Astrocyte (in vitro differentiated cells and primary cell): ENCODE data around the gene SNX27. TPM values are rescaled to one million over a fixed set of nuclear protein-coding genes. Genes with fewer than 3 reads are reported as not detected.

Experiments
- DNase-seq: peaks from one replicate; pipeline ENCODE4 v3.0.0-alpha.2; 2010; ENCODE audit warnings: low read depth
- FAIRE-seq: peaks from 2 replicates; lab custom pipeline; 2011; peaks lifted over from hg19 to GRCh38; lab: Jason Lieb, UNC
- H2AFZ ChIP-seq: 2 replicates; pipeline ENCODE4 v1.6.0; 2012; ENCODE audit warnings: low read depth, low read length, inconsistent platforms
- H3K27ac ChIP-seq: 2 replicates; pipeline ENCODE4 v1.5.1; 2011; ENCODE audit warnings: low read depth, low read length, inconsistent platforms
- H3K27me3 ChIP-seq: 2 replicates; pipeline ENCODE4 v1.6.0; 2011; ENCODE audit warnings: low read length, inconsistent platforms; ENCODE audit not compliant: insufficient read depth
- H3K36me3 ChIP-seq: 2 replicates; pipeline ENCODE4 v1.5.1; 2011; ENCODE audit warnings: low read length, inconsistent platforms; ENCODE audit not compliant: insufficient read depth
- H3K4me1 ChIP-seq: 2 replicates; pipeline ENCODE4 v1.5.1; 2011; ENCODE audit warnings: low read length, inconsistent platforms; ENCODE audit not compliant: insufficient read depth
- H3K4me2 ChIP-seq: 2 replicates; pipeline ENCODE4 v1.6.0; 2012; ENCODE audit warnings: low read length, inconsistent platforms
- H3K4me3 ChIP-seq: 2 replicates; pipeline ENCODE4 v1.5.1; 2011; ENCODE audit warnings: low read depth, mild to moderate bottlenecking, low read length, inconsistent platforms; ENCODE audit not compliant: insufficient read depth
- H3K79me2 ChIP-seq: 2 replicates; pipeline ENCODE4 v1.6.0; 2012; ENCODE audit warnings: mild to moderate bottlenecking, low read length, inconsistent platforms; ENCODE audit not compliant: insufficient read depth
- H3K9ac ChIP-seq: 2 replicates; pipeline ENCODE4 v1.6.0; 2012; ENCODE audit warnings: mild to moderate bottlenecking, low read length, inconsistent platforms
- H3K9me3 ChIP-seq: 2 replicates; pipeline ENCODE4 v1.5.1; 2012; ENCODE audit warnings: low read depth, mild to moderate bottlenecking, low read length, inconsistent platforms; ENCODE audit not compliant: insufficient read depth
- H4K20me1 ChIP-seq: 2 replicates; pipeline ENCODE4 v1.6.0; 2012; ENCODE audit warnings: low read length, inconsistent platforms; ENCODE audit not compliant: insufficient read depth
- H3K27ac Mint-ChIP-seq: one replicate; pipeline ENCODE4 v1.8.0; 2021; ENCODE audit warnings: mild to moderate bottlenecking, mixed read lengths; ENCODE audit not compliant: unreplicated experiment
- H3K27me3 Mint-ChIP-seq: one replicate; pipeline ENCODE4 v1.8.0; 2021; ENCODE audit warnings: low read depth, mixed read lengths; ENCODE audit not compliant: unreplicated experiment
- H3K36me3 Mint-ChIP-seq: one replicate; pipeline ENCODE4 v1.8.0; 2021; ENCODE audit warnings: low read depth, mixed read lengths; ENCODE audit not compliant: unreplicated experiment
- H3K4me1 Mint-ChIP-seq: one replicate; pipeline ENCODE4 v1.8.0; 2021; ENCODE audit warnings: low read depth, mixed read lengths; ENCODE audit not compliant: unreplicated experiment
- H3K4me3 Mint-ChIP-seq: one replicate; pipeline ENCODE4 v1.8.0; 2021; ENCODE audit warnings: mild to moderate bottlenecking, moderate library complexity, mixed read lengths; ENCODE audit not compliant: unreplicated experiment
- H3K9me3 Mint-ChIP-seq: one replicate; pipeline ENCODE4 v1.8.0; 2021; ENCODE audit warnings: mild to moderate bottlenecking, mixed read lengths; ENCODE audit not compliant: unreplicated experiment
- EZH2 ChIP-seq: IDR thresholded peaks from 2 replicates; pipeline ENCODE4 v1.6.1; 2012; ENCODE audit warnings: mild to moderate bottlenecking, low read length, inconsistent platforms; ENCODE audit not compliant: insufficient read depth
- total RNA-seq: library from RNA; stranded (reverse); gene quantifications from 2 replicates; pipeline ENCODE4 v1.2.1, GENCODE V29; 2021
- TF ChIP-seq, protein P1 (sequence below): IDR thresholded peaks from 2 replicates; pipeline ENCODE4 v1.5.1; 2011; ENCODE audit warnings: low read depth, mild to moderate bottlenecking, inconsistent platforms, low read length, moderate library complexity; ENCODE audit not compliant: insufficient read depth

SNX27 gene
- total RNA-seq, 1 donor from 2014 or later: 53.1 TPM

DNA sequence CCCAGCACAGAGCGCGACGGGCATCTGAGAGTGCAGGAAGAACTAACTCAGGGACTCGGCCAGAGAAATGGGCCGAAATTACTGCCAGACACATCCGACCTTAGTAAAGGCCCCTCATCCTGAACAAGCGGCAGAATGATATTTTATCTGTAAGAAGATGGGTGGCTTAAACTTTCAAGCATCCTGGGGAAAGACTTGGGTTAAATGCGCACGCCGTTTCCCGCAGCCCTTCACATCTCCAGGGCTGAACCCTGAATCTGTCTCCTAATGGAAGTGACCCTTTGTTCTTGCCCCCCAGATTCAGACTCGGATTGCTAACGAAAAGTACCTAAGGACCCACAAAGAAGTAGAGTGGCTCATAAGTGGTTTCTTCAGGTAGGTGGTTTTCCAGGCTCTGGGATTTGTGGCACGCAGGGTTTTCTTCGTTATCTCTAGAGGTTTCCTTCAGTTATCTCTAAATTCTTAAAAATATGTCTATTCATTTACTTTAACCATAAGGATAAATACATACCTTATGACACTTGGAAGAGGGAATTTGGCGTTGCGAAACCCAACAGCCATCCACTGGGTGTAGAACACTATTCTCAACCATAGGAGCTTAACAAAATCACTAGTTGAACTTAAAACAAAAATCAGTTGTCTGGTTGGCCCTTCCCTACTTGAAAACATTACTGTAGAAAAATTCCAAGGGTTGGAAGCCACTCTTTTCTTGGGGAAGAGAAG is 110.1 kb downstream of the SNX27 start:
- H3K4me3 ChIP-seq: peak overlapping the region; percentile 44
- peaks cover 73% of the 10 kb centered on the region for H3K27me3 ChIP-seq
- peaks cover 8% of the 10 kb centered on the region for H3K4me1 ChIP-seq
- Mint-ChIP-seq H3K4me1 (peaks cover 20% of the 10 kb centered on the region), H3K27me3 (peaks cover 58% of the 10 kb centered on the region), H3K27ac (no peak overlapping the region), H3K36me3 (peaks cover 2% of the 10 kb centered on the region), H3K4me3 (peak overlapping the region; percentile 74), H3K9me3 (peaks cover 2% of the 10 kb centered on the region)
- no peaks in the 10 kb centered on the region for H3K36me3 ChIP-seq
- no peak overlapping the region for H3K9ac ChIP-seq
- peak overlapping the region; percentile 87 for H3K4me2 ChIP-seq
- no peaks in the 10 kb centered on the region for H3K79me2 ChIP-seq
- FAIRE-seq (no peak), DNase-seq (no peak)
- TF ChIP-seq, protein P1, sequence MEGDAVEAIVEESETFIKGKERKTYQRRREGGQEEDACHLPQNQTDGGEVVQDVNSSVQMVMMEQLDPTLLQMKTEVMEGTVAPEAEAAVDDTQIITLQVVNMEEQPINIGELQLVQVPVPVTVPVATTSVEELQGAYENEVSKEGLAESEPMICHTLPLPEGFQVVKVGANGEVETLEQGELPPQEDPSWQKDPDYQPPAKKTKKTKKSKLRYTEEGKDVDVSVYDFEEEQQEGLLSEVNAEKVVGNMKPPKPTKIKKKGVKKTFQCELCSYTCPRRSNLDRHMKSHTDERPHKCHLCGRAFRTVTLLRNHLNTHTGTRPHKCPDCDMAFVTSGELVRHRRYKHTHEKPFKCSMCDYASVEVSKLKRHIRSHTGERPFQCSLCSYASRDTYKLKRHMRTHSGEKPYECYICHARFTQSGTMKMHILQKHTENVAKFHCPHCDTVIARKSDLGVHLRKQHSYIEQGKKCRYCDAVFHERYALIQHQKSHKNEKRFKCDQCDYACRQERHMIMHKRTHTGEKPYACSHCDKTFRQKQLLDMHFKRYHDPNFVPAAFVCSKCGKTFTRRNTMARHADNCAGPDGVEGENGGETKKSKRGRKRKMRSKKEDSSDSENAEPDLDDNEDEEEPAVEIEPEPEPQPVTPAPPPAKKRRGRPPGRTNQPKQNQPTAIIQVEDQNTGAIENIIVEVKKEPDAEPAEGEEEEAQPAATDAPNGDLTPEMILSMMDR: no peak
- TF ChIP-seq EZH2: peak; percentile 43
- no peaks in the 10 kb centered on the region for H3K9me3 ChIP-seq
- H4K20me1 ChIP-seq: no peaks in the 10 kb centered on the region
- no peak overlapping the region for H3K27ac ChIP-seq
- H2AFZ ChIP-seq: peak overlapping the region; percentile 48

DNA sequence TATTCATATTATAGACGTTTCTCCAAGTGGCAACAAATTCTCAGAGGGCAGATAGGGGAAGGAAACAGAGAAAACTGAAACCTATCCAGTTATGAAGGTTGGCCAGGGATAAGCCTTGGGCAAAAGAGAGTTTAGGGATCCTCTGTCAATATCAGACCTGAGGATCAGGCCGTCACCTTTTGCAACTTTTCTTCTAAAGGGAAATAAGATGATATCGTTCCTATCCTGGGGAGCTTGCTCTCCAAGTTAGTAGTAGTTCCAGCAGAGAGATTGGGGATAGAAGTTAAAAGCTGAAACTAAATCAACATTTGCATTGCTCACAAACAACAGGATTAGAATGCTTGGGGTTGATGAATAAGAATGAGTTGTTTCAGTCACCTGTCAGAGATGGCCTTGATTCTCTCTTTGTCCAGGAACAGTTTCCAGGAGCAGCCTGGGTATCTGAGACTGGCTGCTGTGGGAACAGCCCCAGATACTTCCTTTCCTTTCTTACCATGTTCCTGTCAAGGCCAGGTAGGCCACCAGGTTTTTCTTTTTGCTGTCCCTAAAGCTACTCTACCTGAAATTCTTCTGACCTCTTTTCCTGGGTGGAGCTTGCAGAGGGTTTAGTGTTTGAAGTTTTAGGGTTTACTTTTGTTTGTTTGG is 112.0 kb downstream of the SNX27 start:
- Histone ChIP-seq H3K27me3 (peaks cover 68% of the 10 kb centered on the region), H2AFZ (no peak overlapping the region), H3K4me2 (no peak overlapping the region), H3K79me2 (no peaks in the 10 kb centered on the region), H3K9ac (no peak overlapping the region), H3K27ac (no peak overlapping the region), H3K4me3 (no peak overlapping the region), H3K9me3 (no peaks in the 10 kb centered on the region), H3K36me3 (no peaks in the 10 kb centered on the region), H3K4me1 (peaks cover 5% of the 10 kb centered on the region), H4K20me1 (no peaks in the 10 kb centered on the region)
- no peak overlapping the region for H3K27ac Mint-ChIP-seq
- TF ChIP-seq, protein P1: no peak
- no peak for TF ChIP-seq EZH2
- H3K4me1 Mint-ChIP-seq: peaks cover 16% of the 10 kb centered on the region
- DNase-seq: no peak
- no peaks in the 10 kb centered on the region for H3K9me3 Mint-ChIP-seq
- peaks cover 55% of the 10 kb centered on the region for H3K27me3 Mint-ChIP-seq
- no peaks in the 10 kb centered on the region for H3K36me3 Mint-ChIP-seq
- H3K4me3 Mint-ChIP-seq: no peak overlapping the region
- FAIRE-seq: no peak
